ENCODE results near the gene BMAL2.

BMAL2 gene, protein sequence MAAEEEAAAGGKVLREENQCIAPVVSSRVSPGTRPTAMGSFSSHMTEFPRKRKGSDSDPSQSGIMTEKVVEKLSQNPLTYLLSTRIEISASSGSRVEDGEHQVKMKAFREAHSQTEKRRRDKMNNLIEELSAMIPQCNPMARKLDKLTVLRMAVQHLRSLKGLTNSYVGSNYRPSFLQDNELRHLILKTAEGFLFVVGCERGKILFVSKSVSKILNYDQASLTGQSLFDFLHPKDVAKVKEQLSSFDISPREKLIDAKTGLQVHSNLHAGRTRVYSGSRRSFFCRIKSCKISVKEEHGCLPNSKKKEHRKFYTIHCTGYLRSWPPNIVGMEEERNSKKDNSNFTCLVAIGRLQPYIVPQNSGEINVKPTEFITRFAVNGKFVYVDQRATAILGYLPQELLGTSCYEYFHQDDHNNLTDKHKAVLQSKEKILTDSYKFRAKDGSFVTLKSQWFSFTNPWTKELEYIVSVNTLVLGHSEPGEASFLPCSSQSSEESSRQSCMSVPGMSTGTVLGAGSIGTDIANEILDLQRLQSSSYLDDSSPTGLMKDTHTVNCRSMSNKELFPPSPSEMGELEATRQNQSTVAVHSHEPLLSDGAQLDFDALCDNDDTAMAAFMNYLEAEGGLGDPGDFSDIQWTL

DNA sequence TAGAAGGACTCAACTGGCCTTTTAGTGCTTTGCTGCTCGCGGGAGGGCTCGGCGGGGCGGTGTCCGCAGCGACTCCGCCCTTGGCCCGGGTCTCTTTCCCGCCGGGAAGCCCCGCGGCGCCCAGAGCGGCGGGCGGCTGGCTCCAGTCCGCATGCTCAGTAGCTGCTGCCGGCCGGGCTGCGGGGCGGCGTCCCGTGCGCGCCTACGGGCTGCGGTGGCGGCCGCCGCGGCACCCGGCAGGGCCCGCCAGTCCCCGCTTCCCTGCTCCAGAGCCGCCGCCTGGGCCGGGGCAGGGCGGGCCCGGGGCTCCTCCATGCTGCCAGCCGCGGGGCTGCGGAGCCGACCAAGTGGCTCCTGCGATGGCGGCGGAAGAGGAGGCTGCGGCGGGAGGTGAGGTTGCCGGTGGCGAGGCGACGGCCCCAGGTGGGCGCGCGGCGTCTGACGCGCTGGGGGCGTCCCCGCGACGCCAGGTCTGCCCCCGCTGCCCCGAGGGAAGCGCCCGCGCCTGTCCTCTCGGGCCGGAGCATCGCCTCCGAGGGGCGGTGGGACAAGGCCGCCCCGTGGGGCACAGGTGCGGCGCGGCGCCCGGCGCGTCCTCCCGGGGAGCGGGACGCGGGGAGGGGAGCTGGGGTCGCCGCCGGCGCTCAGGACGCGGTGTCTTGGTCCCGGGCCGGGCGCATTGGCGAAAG, at the start of gene BMAL2:
BMAL2 (plus strand) TSS at position 123 of the 689 bp plus-strand sequence; CDS start at position 360, 237 bp downstream.
- DNase-seq: no peak

DNA sequence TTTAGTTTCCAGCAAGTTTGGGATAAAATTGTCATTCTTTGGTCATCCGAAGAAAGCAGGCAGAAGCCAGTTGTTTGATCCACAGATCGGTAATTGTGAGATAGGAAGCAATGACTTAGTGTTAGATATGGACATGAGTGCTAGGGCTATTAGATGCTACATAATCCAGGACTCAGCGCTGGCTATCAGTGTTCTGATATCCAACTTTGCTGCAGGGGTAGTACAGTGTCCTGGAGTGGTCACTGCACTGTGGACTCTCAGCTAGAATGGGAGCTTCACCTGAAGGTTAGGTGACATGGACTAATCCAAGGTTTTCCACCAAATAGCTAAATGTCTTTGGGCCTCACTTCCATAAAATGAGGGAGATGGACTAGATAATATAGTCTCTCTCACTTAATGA, 48.6 kb upstream of the BMAL2 start:
- no peak for DNase-seq

DNA sequence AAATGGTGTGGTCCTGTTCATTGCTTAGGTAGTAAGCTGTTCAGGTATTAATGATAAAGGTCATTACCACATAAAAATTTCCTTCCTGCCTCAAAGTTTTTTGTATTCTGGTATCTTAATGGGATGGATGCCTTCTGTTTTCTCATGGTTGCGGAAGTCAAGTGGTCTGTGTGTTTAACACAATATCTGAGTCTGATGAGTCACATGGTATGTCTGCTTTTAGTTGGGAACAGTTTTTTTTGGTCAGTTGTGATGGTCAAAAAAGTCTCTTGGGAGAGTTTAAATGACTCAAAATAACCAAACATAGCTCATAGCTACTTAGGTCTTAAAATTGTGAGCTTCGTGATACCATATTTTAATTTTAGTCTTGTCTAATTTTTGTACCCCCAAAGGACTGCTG, 47.9 kb upstream of the BMAL2 start:
- DNase-seq: no peak

DNA sequence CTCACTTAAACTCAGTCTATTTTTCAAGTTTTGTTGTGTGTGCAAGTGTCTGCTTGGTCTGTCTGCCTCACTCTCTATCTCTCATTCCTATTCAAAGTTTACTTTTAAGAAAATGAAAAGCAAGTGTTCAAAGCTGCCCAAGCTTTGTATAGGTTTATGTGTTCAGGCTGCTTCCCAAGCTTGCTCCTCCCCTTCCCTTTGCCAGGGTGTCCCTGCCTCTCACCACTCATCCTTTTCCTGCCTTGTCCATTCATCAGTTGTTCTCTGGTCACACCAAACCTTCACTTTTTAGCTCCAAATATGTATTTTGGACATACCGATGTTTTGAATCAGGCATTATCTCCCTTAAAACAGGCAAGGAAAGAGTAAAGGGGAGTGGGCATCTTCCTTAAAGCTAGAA, 47.2 kb upstream of the BMAL2 start:
- no peak for DNase-seq

DNA sequence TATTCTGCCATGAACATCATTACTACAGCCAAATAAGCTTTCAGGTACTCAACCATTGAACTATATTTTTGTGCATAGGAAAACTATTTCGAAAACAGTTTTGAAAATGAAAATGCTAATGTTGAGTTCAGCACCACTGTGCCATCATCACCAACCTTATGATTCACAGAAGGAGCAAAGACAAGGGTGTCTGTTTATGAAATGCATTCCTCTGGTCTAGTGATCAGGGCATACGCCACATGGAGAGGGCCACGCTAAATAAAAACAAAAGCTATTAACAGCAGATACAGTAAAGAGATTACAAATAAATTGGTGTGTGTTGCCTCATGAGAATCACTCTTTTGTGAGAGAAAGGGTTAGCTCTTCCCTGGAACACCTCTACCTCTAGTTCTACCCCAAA, 43.2 kb upstream of the BMAL2 start:
- no peak for DNase-seq

DNA sequence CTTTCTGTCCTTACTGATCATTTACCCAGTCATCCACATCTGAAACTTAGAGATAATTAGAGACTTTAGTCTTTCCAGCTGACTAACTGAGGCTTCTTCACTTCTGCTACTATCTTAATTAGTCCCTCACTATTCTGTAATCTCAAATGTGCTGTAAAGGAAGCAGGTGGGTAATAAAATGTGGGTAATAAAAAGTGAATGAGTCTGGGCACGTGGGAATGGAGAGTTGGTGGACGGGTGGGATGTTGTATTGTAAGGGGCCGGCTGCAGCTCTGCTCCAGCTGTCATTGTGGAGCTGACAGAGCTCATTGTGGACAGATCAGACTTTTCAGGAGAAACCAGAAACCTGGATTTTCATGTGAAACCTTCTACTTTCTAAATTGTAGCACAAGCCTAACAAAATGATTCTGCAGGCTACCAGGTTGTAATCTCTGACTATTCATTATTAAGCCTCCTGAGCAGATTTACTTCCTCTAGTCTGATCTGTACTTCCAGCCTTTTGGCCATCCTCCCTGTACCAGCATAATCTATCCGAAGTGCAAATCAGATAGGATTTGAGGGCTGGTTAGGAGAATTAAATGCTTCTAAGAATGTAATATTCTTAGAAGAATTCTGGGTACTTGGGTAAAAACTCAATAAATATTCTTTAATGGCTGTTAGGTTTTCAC, 42.0 kb upstream of the BMAL2 start:
- DNase-seq: no peak

DNA sequence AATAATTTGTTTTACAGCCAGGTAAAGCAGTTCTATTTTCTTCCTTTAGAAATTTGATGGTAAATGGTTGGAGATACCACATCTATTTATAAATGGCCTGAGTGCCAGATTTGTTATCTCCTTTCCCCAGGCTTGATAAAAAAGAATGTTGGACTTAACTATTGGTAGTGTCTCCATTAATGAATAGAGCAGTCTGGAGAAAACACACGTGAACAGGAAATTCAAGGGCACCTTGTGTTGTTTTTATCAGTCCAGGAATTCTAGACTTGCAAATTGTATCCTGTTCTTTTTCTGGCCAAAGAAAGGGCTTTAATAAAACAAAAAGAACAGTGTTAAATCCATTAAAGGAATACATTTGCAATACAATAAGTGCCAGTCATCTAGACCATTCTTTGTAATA, 40.8 kb upstream of the BMAL2 start:
- DNase-seq: no peak

DNA sequence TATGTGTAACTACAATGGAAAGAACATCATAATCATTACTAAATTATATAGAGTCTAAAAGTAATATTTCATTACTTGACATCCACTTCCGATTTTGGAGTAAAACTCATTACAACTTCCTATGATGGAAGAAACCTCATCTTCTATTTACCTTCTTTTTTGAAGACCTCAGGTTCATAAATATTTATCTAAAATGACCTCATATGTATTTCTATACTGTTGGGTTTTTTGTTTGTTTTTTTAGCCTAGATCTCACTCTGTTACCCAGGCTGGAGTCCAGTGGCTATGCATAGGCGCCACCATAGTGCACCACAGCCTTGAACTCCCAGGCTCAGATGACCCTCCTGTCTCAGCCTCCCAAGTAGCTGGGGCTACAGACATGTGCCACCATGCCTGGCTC, 39.9 kb upstream of the BMAL2 start:
- no peak for DNase-seq

DNA sequence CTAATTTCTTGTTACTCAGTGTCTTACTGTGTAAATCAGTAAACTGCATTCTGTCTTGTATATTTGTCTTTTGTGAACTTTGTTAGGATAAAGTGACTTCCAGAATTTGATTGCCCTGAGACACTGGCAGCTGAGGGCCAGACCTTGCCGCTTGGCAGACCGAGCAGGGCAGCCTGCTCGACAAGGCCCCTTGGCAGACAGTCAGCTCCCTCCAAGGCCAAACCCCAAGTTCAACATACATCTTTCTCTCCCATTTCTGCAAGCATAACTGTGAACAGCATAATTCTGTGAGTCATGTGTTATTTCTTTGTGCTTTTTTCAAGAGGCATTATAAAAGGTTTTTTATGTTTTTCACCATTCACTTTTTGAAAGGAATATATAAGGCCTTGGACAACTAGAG, 39.2 kb upstream of the BMAL2 start:
- DNase-seq: no peak

DNA sequence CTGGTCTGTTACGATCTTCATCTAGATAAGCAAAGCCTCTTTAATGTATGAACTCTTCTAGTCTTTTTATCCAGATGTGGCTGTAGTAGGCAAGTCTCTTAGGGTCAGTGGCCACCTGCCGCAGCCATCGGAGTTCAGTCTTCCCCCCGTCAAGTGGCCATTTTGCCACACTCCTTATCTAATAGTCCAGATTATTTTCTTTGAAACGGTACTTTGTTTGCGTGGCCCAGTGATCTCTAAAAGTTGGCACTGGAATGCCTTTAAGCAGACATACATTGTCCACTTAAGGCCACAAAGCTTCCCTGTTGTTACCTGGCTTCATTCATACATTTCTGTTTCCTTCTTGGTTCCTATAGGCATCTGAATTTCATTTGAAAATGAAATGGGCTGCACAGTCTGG, 36.0 kb upstream of the BMAL2 start:
- DNase-seq: no peak

DNA sequence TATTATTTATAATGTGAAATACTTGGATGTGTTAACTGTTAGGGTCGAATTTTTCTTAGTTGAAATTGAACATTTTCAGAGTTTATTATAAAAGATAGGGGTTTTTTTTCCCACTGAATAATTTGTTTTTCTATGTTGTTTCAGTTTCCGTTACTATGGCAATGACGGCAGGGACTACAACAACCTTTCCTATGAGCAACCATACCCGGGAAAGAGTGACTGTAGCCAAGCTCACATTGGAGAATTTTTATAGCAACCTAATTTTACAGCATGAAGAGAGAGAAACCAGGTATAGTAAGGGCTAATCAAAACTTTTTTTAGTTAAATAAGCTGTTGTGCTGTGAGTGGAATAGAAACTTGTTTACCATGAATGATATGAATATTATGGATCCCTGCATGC, 35.1 kb upstream of the BMAL2 start:
- DNase-seq: no peak

DNA sequence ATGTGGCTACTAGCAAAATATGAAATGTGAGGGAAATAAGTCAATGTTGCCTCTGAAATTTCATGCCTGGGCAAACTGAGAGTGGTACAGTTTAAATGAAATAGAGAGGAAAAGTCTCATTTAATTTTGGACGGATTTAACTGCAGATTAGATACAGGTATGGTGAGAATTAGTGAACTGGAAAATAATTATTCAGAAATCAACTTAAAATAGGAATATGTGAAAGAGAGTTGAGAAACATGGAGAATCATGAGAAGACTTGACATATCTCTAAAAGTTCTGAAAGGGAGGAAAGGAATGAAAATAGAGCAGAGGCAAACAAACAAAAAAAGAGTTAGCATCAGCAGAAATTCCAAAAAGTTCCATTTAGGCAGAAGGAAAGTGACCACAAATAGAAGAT, 33.5 kb upstream of the BMAL2 start:
- DNase-seq: no peak

DNA sequence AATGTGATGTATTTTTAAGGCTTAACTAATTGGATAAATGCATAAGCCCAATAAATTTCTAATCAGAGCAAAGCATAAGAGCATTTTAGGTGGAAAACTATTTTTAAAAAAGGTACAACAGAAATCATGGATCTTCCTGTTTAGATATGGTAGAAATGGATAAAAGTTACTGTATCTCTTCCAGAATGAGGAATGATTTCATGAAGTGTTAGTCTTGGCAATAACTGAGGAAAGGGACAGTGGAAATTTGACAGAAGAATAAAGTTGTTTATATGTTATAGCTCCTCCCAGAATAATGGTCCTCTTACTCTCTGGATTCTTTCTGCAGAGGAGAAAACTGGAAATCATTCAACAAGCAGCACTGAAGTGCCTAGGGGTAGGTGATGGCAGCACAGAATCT, 32.4 kb upstream of the BMAL2 start:
- DNase-seq: no peak

DNA sequence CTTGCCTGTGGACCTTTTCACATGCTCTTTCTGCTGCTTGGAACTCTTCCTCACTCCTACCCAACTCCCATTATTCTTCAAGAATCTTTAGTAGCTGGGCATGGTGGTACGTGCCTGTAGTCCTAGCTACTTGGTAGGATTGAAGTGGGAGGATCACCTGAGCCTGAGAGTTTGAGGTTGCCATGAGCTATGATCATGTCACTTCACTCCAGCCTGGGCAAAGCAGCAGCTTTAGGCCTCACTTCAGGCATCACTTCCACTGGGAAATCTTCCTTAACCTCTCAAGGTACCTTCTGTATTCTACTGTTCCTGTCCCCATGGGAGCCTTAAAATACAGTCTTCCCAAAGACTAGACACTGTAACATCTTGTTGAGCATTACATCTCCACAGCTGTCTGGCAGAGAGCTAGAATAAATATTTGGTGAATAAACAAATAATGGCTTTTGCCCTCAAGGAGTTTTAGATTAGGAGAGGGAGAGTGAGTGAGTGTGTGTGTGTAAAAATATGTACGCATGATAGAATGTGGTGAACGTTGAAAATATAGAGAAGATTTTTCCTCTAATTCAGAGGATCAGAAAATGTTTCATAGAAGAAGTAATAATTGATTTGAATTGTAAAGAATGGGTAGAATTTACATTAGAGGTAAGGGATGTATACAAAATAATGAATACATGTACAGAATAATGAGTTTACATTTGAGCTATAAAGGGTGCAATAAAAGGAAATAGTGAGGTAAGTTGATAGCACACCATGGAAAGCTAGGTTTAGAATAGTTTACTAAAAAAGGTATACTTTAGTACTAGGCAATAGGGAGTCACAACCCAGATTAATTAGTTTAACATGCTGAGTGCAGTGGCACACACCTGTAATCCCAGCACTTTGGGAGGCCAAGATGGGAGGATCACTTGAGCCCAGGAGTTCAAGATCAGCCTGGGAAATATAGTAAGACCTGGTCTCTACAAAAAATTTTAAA, 29.2 kb upstream of the BMAL2 start:
- no peak for DNase-seq

DNA sequence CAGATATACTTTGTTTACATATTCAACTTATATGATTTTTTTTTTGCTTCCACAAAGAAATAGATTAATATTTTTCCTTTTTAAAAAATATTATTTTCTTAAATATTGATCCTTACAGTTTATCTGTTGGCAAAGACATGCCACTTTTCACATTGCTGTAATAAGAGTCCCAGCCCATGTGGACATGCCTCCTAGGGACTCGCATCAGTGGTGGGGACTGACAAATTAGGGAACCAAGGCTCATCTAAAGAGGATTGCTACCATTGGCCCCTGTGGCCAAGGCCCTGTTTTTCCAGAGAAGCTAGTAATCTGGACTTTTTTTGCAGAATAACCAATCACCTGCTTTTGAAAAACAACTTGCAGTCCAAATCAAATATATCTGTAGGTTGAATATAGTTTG, 27.8 kb upstream of the BMAL2 start:
- no peak for DNase-seq

DNA sequence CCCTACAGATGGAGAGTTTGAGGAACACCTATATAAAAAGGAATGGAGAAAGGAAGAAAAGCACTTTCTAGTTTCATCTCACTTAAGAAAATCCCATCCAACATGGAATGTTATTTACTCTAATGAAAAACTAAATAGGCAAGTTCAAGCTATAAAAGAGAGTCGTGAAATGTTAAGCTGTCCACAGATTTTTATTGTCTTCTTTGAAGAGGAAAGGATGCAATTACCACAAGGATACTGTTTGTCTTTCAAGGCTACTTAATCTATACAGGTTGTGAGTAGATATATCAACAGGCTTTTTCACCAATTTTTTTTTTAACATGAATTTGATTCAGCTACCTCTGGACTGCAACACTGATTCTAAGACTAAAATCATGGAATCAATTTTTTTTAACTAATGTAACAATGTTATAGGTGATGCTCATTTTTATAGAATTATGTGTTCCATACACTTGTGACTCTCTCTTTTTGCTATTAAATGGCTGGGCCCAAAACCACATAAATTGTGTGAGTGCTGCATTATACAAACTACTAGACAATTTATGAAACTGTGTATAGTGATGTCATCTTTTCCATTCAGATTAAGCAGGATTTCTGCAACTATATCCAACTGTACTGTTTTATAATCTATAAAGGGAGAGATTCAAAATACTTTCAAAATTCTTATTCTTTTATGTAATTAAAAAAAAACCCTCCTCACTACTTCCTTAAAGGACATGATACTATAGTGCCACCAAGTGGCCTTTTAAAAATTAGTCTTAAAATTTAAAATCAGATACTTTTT, 26.8 kb upstream of the BMAL2 start:
- no peak for DNase-seq

DNA sequence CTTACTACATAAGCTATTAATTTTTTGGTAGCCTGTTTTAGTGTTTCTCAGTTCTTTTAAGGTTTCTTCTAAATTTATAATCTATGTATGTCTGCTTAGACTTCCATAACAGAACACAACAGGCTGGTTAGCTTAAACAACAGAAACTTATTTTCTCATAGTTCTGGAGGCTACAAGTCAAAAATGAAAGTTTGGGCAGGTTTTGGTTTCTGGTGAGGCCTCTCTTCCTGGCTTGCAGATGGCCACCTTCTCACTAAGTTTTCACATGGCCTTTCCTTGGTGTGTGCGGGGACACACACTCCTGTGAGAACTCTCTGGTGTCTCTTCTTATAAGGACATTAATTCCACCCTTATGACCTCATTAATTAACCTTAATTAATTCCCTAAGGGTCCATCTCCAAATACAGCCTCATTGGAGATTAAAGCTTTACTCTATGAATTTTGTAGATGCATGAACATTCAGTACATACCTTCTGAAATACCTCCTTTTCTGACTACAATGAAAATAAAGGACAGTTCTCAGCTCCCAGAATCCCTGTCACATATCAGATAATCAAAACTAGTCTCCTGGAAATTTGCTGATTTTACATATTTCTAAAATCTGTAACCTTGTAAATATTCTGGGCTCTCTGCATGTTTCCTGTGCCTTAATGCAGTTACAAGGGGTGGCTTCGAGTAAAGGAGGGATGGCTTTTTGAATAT, 23.2 kb upstream of the BMAL2 start:
- DNase-seq: no peak

DNA sequence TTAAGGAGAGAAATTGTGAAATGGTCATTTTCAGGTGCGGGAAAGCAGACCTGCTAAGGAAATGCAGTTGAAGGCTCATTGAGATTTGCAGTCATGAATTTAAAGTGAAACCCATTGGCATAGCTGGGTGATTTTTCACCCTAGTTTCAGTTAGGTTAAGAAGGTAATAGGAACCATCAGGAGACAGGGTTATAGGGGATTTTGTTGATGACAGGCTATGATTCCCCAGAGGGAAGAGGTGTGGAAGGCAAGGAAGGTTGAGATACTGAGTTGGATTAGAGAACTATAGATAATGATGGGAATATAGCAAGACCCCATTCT, 22.7 kb upstream of the BMAL2 start:
- no peak for DNase-seq

DNA sequence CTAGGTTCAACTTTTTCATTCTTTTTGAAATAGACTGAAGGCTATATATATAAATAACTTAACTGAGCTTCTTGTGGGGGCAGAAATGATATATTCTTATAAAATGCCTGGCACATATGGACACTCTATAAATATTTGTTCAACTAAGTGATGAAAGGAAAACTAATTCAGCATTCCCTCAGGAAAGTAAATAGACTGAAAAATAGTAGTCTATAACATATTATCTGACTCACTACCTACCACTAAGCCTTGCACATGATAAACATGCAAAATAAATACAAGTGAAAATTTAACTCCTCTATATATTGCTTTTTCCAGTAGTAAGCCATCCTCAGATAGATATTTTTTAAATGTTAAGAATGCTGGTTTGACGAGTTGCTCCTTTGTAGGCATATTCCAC, 15.7 kb upstream of the BMAL2 start:
- no peak for DNase-seq

DNA sequence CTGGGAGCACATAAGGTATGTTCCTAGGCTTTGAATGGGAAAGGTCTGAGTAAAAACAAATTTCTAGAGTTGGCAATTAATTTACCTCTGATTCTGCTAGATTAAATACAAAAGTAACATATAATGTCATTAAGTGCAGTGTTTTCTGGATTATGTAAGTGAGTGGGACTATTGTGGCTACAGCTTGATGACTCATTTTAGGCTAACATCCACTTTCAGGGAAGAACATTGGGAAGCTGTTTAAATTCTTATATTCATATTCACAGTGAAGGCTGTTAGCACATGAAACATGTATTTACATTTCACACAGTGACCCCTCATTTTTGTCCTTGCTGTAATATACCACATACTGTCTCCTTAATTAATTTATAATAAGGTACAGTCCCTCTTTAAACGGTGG, 13.2 kb upstream of the BMAL2 start:
- DNase-seq: no peak

DNA sequence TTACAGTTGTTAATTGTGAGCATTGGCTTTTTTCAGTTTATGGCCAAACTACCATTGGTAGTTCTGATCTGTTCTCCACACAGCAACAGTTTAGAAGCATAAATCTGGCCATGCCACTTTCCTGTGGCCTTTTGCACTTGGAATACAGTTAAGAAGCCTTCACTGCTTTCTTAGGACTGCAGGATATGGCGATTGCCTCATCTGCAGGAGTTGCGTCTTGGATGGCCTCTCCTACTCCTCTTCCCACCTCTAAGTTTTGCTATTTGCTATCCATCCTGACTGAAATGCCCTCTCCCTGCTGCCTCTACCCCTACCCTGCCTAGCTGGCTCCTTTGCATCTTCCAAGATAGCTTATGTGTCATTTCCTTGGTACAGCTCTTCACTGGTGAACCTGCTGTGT, 12.8 kb upstream of the BMAL2 start:
- no peak for DNase-seq

Data from NCI-H1048 (cell line).